Measurements from ENCODE around the gene TSPYL2.
A peak's percentile ranks its signal among the peaks of the same experiment; 100 is the strongest.

The TSPYL2 gene

DNA sequence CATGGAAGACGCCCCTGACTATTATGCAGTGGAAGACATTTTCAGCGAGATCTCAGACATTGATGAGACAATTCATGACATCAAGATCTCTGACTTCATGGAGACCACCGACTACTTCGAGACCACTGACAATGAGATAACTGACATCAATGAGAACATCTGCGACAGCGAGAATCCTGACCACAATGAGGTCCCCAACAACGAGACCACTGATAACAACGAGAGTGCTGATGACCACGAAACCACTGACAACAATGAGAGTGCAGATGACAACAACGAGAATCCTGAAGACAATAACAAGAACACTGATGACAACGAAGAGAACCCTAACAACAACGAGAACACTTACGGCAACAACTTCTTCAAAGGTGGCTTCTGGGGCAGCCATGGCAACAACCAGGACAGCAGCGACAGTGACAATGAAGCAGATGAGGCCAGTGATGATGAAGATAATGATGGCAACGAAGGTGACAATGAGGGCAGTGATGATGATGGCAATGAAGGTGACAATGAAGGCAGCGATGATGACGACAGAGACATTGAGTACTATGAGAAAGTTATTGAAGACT, 3.6 kb downstream of the TSPYL2 start:
- no peak overlapping the region for H2AFZ ChIP-seq (ENCODE audit: low read depth, low read length)
- no peak overlapping the region for H3K4me3 ChIP-seq (ENCODE audit: low read length)
- H3K27me3 ChIP-seq (ENCODE audit: insufficient read depth, low read length) = no peaks in the 10 kb centered on the region
- H3K4me1 ChIP-seq (ENCODE audit: insufficient read depth, low read length) = peaks cover 20% of the 10 kb centered on the region
- peaks cover 22% of the 10 kb centered on the region for H3K36me3 ChIP-seq (ENCODE audit: insufficient read depth, low read length)
- no peaks in the 10 kb centered on the region for H3K9me3 ChIP-seq (ENCODE audit: low read length)

DNA sequence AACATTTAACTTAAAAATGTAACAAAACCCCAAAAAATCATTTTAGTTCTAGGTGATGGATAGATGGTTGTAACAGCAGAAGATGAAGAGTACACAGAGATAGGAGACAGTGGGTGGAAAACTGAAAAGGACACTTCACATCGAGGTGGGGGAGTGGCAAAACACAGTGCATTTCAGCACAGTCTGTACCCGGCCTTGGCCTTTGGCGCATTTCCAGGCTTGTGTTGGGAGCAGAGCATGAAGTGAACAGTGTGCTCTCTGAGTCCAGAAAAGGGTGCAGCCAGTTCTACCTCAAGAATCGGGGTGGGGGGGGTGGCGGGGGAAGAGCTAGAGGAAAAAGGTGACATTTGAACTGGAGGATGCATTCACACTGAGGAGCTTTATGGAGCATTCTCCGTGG, 4.3 kb downstream of the TSPYL2 start:
- Histone ChIP-seq H3K4me1 (ENCODE audit: insufficient read depth, low read length) (peaks cover 18% of the 10 kb centered on the region), H3K27me3 (ENCODE audit: insufficient read depth, low read length) (no peaks in the 10 kb centered on the region), H3K9me3 (ENCODE audit: low read length) (no peaks in the 10 kb centered on the region), H3K4me3 (ENCODE audit: low read length) (no peak overlapping the region), H3K36me3 (ENCODE audit: insufficient read depth, low read length) (peaks cover 22% of the 10 kb centered on the region), H2AFZ (ENCODE audit: low read depth, low read length) (no peak overlapping the region)

DNA sequence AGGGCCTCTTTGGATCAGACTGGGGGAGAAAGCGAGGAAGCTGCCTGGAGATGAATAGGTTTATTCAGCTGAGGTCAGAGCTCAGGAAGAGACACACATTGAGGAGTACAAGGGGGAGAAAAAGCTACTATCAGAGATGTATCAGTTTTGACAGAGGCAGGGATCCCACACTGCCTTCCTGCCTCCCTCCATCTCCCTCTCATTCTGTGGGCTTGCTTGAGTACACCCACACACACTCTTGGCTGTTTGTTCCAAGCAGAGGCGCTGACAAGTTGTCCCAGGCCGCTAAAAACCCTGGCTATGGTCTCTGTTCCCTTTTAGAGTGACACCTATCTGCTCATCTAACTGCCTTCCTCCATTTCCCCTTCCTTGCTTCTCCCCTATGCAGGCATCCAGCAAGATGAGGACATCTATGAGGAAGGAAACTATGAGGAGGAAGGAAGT, 5.2 kb downstream of the TSPYL2 start:
- peaks cover 22% of the 10 kb centered on the region for H3K36me3 ChIP-seq (ENCODE audit: insufficient read depth, low read length)
- H3K27me3 ChIP-seq (ENCODE audit: insufficient read depth, low read length) = no peaks in the 10 kb centered on the region
- H3K4me1 ChIP-seq (ENCODE audit: insufficient read depth, low read length) = peaks cover 18% of the 10 kb centered on the region
- no peaks in the 10 kb centered on the region for H3K9me3 ChIP-seq (ENCODE audit: low read length)
- no peak overlapping the region for H3K4me3 ChIP-seq (ENCODE audit: low read length)
- H2AFZ ChIP-seq (ENCODE audit: low read depth, low read length) = no peak overlapping the region

DNA sequence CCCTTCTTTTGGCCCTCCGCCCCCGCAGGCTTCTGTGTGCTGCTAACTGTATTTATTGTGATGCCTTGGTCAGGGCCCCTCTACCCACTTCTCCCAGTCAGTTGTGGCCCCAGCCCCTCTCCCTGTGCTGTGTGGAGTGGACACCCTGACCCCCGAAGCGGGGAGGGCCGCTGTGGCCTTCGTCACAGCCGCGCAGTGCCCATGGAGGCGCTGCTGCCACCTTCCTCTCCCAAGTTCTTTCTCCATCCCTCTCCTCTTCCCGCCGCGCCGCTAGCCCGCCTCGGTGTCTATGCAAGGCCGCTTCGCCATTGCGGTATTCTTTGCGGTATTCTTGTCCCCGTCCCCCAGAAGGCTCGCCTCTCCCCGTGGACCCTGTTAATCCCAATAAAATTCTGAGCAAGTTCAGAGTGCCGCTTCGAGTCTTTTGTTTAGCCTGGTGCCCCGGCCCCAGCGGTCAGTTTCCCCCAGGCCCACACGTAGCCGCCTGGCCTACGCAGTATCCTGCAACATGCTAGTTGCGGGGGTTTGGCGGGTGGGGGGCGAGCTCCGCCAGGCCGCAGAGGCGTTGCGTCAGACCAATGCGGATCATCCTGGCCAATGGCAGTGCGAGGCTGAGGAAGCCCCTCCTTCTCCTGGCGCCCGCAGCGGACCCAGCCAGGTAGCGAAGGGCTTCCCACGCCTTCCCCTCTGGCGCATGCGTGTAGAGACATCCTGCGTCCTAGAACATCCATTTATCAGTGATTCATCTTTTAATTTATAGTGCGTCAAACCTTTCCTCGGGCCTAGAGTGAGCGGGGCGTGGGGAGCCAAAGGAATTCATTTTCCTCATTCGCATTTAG, 6.2 kb downstream of the TSPYL2 start:
- Histone ChIP-seq H3K36me3 (ENCODE audit: insufficient read depth, low read length) (peaks cover 22% of the 10 kb centered on the region), H3K27me3 (ENCODE audit: insufficient read depth, low read length) (no peaks in the 10 kb centered on the region), H3K4me3 (ENCODE audit: low read length) (no peak overlapping the region), H3K4me1 (ENCODE audit: insufficient read depth, low read length) (peaks cover 14% of the 10 kb centered on the region), H3K9me3 (ENCODE audit: low read length) (no peaks in the 10 kb centered on the region), H2AFZ (ENCODE audit: low read depth, low read length) (no peak overlapping the region)

DNA sequence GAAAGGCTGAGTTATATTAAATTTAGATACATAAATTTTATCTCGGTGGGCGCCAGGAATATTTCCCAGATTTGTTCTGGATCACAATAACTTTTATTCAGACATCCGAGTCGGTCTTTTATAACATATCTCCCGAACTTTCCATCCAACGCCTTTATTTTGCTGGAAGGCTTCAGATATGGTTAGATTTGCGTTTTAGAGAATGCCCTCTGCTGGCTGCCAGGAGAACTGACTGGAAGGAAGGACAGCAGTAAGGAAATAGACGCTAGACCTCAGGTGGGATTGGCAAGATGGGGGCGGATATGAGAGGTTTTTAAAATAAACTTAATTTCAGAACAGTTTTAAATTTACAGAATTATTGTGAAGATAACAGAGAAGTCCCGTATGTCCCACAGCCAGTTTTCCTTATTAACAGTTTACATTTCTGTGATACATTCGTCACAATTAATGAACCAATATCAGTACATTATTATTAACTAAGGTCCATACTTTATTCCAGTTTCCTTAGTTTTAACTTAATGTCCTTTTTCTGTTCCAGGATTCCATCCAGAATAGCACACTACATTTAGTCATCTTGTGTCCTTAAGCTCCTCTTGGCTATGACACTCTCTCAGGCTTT, 7.2 kb downstream of the TSPYL2 start:
- H3K4me3 ChIP-seq (ENCODE audit: low read length) = no peak overlapping the region
- H3K9me3 ChIP-seq (ENCODE audit: low read length) = no peaks in the 10 kb centered on the region
- H3K4me1 ChIP-seq (ENCODE audit: insufficient read depth, low read length) = peaks cover 9% of the 10 kb centered on the region
- no peak overlapping the region for H2AFZ ChIP-seq (ENCODE audit: low read depth, low read length)
- H3K27me3 ChIP-seq (ENCODE audit: insufficient read depth, low read length) = no peaks in the 10 kb centered on the region
- H3K36me3 ChIP-seq (ENCODE audit: insufficient read depth, low read length) = peaks cover 17% of the 10 kb centered on the region

DNA sequence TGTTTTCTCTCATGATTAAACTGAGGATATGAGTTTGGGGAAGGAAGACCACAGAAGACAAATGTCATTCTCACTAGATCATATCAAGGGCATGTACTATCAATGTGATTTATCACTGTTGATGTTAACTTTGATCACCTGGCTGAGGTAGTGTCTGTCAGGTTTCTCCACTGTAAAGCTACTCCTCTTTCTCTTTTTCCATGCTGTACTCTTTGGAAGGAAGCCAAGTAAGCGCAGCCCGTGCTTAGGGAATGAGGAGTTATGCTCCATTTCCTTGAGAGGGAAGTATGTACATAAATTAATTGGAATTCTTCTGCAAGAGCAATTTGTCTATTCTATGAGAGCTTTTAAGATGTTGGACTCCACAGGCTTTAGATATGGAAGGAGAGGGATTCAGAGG, 7.8 kb downstream of the TSPYL2 start:
- Histone ChIP-seq H3K36me3 (ENCODE audit: insufficient read depth, low read length) (peaks cover 15% of the 10 kb centered on the region), H3K27me3 (ENCODE audit: insufficient read depth, low read length) (no peaks in the 10 kb centered on the region), H3K4me1 (ENCODE audit: insufficient read depth, low read length) (peaks cover 13% of the 10 kb centered on the region), H2AFZ (ENCODE audit: low read depth, low read length) (no peak overlapping the region), H3K9me3 (ENCODE audit: low read length) (no peaks in the 10 kb centered on the region), H3K4me3 (ENCODE audit: low read length) (no peak overlapping the region)

DNA sequence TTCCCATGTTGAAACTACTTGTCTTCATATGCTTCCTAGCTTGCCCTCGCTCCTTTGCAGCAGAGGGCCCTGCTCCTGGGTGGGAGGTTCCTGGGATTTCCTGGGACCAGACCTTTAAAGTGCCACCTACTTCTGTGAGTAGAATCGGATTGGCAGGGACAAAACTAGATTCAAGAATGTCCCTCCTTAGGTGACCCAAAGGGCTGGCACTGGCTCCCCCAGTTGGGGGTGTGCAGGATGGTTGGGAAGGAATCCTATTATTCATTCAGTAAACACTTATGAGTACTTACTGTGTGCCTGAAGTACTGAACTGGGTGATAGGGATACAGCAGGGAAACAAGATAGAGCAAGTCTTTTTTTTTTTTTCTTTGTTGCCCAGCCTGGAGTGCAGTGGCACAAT, 9.2 kb downstream of the TSPYL2 start:
- no peaks in the 10 kb centered on the region for H3K27me3 ChIP-seq (ENCODE audit: insufficient read depth, low read length)
- peaks cover 2% of the 10 kb centered on the region for H3K36me3 ChIP-seq (ENCODE audit: insufficient read depth, low read length)
- H3K9me3 ChIP-seq (ENCODE audit: low read length) = no peaks in the 10 kb centered on the region

DNA sequence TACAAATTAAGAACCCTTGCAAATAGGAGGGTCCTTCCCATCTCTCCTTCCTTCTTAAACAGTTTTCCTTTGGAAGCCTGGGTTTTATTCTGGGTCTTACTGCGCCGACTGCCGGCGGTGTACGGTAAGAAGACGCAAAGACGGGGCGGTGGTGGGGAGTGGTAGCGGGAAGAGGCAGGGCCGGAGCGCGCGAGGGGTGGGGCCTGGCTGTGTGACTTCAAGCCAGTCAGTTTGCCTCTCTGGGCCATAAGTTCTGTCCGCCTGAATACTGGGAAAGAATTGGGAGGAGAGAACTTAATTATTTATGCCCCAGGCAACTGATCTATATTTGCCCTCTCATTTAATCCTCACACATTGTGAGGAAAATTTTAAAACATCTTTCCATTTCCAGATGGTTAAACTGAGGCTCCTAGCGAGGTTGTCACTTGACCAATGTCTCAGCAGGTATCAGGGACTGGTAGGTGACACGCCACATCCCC, 11.0 kb downstream of the TSPYL2 start:
- Histone ChIP-seq H3K27me3 (ENCODE audit: insufficient read depth, low read length) (no peaks in the 10 kb centered on the region), H3K4me1 (ENCODE audit: insufficient read depth, low read length) (peaks cover 7% of the 10 kb centered on the region), H3K9me3 (ENCODE audit: low read length) (no peaks in the 10 kb centered on the region), H3K4me3 (ENCODE audit: low read length) (peak overlapping the region; percentile 54), H3K36me3 (ENCODE audit: insufficient read depth, low read length) (no peaks in the 10 kb centered on the region), H2AFZ (ENCODE audit: low read depth, low read length) (peak overlapping the region; percentile 64)

More for the DNA sequence above, 9.2 kb downstream of the TSPYL2 start:
- Histone ChIP-seq H3K4me1 (ENCODE audit: insufficient read depth, low read length) (peaks cover 9% of the 10 kb centered on the region), H3K4me3 (ENCODE audit: low read length) (no peak overlapping the region), H2AFZ (ENCODE audit: low read depth, low read length) (no peak overlapping the region)

DNA sequence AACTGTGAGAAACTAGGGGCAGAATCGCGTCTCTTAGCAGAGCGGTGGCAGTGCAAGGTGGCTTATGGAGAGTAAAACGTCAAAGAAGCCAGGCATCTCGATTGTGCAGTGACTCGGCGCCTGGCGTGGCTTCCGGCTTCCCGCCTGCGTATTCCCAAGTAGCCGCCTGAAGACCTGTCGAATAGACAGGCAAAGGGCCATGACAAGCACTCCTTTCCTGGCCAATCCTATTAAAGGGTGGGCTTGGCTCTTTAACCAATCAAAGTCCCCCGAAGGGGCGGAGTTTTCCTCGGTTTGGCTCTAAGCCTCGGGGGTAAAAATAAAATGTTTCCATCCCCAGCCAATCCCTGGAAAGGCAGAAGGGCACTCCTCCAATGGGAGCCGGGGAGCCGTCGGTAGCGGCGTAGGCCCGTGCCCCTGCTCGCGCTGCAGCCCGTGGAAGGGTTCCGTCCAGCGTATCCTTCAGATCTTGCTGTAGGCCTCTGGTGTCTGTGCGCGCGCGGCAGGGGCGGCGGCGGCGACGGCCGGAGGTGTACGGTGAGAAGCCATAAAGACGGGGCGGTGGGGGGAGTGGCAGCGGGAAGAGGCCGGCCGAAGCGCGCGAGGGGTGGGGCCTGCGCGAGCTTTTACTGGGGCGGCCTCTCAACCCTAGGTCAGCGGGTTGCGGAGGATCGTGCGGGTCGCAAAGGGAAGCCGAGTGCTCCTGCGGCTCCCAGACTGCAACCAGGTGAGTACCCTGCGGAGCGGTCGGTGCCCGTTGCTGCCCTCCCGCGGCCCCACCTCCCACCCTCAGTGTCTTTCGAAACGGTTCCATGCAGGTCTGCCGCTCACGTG, 11.8 kb downstream of the TSPYL2 start, which contains the start of gene KANTR:
Gene KANTR, plus strand, starts transcription at position 395 of the 834 bp plus-strand sequence. CDS start 30,131 bp downstream, outside the sequence.
- peaks cover 7% of the 10 kb centered on the region for H3K4me1 ChIP-seq (ENCODE audit: insufficient read depth, low read length)
- no peaks in the 10 kb centered on the region for H3K9me3 ChIP-seq (ENCODE audit: low read length)
- no peaks in the 10 kb centered on the region for H3K27me3 ChIP-seq (ENCODE audit: insufficient read depth, low read length)
- H3K4me3 ChIP-seq (ENCODE audit: low read length) = peak within 1 kb of the TSS; percentile 54
- no peaks in the 10 kb centered on the region for H3K36me3 ChIP-seq (ENCODE audit: insufficient read depth, low read length)
- H2AFZ ChIP-seq (ENCODE audit: low read depth, low read length) = peak within 1 kb of the TSS; percentile 71

DNA sequence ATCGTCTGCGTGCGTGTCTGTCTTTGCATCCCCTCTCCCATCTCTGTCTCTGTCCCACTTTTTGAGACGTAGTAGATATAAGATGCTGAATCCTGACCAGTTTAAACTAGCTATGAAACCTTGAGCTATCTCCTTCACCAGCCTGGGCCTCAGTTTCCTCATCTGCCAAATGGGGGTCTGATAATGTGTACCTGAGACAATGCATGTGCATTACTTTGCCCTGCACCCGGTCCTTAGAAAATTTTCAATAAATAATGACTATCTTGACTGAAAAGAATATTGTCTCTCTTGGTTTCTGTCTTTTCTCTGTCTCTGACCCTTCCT, 12.4 kb downstream of the TSPYL2 start:
- H3K27me3 ChIP-seq (ENCODE audit: insufficient read depth, low read length) = no peaks in the 10 kb centered on the region
- peaks cover 7% of the 10 kb centered on the region for H3K4me1 ChIP-seq (ENCODE audit: insufficient read depth, low read length)
- peaks cover 3% of the 10 kb centered on the region for H3K36me3 ChIP-seq (ENCODE audit: insufficient read depth, low read length)
- H2AFZ ChIP-seq (ENCODE audit: low read depth, low read length) = no peak overlapping the region
- peak overlapping the region; percentile 54 for H3K4me3 ChIP-seq (ENCODE audit: low read length)
- H3K9me3 ChIP-seq (ENCODE audit: low read length) = no peaks in the 10 kb centered on the region

DNA sequence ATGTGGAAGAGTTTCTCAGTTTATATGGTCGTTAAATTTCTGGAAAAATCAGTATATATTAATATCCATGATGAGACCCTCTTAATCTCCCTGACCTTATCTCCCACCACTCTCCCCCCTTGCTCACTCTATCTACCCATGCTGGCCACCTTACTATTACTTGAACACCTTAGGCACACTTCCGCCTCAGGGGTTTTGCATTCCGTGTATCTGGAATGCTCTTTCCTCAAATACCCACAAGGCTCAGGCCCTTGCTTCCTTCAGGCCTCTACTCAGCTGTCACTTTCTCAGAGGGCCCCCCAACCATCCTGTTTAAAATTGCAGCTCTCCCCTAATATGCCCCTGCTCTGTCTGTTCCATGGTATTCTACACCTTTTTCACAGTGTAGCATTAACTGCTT, 13.6 kb downstream of the TSPYL2 start:
- Histone ChIP-seq H3K4me3 (ENCODE audit: low read length) (no peak overlapping the region), H3K4me1 (ENCODE audit: insufficient read depth, low read length) (peaks cover 7% of the 10 kb centered on the region), H3K27me3 (ENCODE audit: insufficient read depth, low read length) (no peaks in the 10 kb centered on the region), H3K36me3 (ENCODE audit: insufficient read depth, low read length) (peaks cover 5% of the 10 kb centered on the region), H2AFZ (ENCODE audit: low read depth, low read length) (no peak overlapping the region), H3K9me3 (ENCODE audit: low read length) (no peaks in the 10 kb centered on the region)

DNA sequence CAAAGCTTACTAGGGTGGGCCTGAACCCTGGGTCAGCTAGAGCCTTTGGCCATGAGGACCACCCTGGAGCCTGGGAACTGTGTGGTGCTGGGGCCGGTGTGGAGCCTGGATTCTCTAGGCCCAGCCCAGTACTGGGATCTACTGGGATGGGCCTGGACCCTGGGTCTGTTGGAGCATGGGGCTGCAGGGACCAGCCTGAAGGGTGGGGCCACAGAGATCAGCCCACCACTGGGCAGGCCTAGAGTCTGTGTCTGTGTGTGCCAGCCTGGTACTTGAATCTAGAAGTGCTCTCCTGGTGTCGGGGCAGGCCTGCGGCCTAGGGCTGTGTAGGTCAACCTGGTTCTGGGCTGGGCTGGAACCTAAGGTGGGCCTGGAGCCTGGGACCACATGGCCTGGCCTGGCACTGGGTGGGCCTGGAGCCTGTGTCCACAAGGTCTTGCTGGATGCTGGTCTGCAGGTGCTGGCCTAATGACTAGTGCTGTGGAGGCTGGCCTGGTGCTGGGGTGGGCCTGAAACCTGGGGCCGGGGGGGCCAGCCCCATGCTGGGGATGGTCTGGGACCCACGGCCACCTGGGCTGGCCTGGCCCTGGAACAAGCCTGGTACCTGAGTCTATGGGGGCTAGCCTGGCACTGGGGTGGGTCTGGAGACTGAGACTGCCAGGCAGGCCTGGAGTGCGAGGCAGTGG, 32.8 kb downstream of the TSPYL2 start:
- Histone ChIP-seq H2AFZ (ENCODE audit: low read depth, low read length) (no peak overlapping the region), H3K4me1 (ENCODE audit: insufficient read depth, low read length) (no peaks in the 10 kb centered on the region)

More for the DNA sequence above, 32.8 kb downstream of the TSPYL2 start:
- Histone ChIP-seq H3K4me3 (ENCODE audit: low read length) (no peak overlapping the region), H3K9me3 (ENCODE audit: low read length) (peaks cover 3% of the 10 kb centered on the region), H3K27me3 (ENCODE audit: insufficient read depth, low read length) (no peaks in the 10 kb centered on the region), H3K36me3 (ENCODE audit: insufficient read depth, low read length) (peaks cover 2% of the 10 kb centered on the region)
